ENCODE results near the gene CACNB1.
"Not testable (repeated sequence)": the region's sequence is repeated elsewhere in the genome, so short reads cannot be mapped to it uniquely, and the experiment has no call there.

CACNB1 gene

DNA sequence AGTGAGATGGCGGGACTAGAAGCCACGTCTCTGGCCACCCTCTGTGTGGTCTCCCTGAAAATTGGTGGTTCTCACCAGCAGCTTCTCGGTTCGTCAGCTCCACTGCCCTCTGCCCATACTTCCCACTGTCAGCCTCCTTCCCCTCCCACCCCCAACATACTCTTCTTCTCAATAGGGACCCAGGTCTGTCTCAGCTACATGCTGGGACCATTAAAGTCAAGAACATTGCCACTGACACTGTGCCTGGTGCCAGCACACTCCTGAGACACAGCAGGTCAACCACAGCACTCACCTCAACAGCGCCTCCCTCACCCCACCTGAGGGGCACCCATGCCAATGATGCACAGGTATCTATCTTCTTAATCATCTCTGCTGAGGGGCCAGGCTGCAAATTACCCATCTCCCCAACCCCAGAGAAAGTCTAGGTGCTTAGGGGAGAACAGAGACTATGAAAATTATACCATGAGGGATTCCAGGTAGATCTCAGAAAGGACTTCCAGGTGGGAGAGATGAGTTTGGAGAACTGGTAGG, 47.3 kb downstream of the CACNB1 start:
- DNase-seq: no peak

- no peak for DNase-seq
Observed at GRCh38 chr17:39147221-39148185, 50.0 kb downstream of the CACNB1 start.

- no peak for DNase-seq
Observed at GRCh38 chr17:39146273-39146672, 51.2 kb downstream of the CACNB1 start.

- no peak for DNase-seq
Observed at GRCh38 chr17:39145143-39145542, 52.3 kb downstream of the CACNB1 start.

DNA sequence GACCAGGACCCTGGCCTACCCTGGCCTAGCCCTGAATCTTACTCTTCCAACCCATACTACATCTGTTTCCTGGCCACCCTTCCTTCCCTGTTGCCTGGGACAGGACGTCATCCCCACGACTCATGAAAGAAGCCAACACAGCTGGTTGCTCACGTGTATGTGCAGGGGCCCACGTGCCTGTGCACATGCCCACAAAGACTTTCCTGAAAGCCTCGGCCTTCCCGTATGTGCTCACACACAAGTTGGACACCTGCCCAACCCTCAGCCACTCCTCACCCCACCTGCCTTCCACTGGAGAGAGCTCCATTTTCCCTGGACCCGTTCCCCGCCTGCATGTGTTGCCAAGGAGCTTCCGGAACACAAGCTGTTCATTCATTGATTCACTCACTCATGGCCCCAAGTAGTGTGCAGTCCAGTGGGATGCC, 53.0 kb downstream of the CACNB1 start:
- peak; percentile 82 for DNase-seq

GRCh38 chr17:39143552-39144093, 53.8 kb downstream of the CACNB1 start:
- DNase-seq: no peak

- DNase-seq: no peak
Observed at GRCh38 chr17:39141915-39142664, 55.4 kb downstream of the CACNB1 start.

GRCh38 chr17:39141294-39141693, 56.2 kb downstream of the CACNB1 start:
- DNase-seq: no peak

DNA sequence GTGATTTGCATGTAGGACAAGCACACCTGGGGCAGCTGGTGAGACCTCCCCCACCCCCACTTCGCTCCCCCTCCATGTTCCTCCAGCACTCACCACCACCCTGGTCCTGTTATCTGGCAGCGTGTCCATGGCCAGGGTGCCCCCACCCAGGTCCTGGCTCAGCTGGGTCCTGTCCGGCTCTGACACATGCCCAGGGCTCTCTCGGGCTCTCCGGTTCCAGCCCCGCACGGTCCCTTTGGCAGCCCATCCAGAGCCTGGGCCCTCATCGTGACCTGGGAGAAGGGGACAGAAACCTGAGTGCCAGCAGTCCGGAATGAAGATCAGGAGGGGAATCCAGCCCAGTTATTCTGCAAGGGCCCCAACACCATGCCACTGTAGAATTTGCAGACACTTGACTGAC, 57.9 kb downstream of the CACNB1 start:
- no peak for DNase-seq

- DNase-seq: peak; percentile 34
Observed at GRCh38 chr17:39139161-39139511, 58.3 kb downstream of the CACNB1 start.

DNA sequence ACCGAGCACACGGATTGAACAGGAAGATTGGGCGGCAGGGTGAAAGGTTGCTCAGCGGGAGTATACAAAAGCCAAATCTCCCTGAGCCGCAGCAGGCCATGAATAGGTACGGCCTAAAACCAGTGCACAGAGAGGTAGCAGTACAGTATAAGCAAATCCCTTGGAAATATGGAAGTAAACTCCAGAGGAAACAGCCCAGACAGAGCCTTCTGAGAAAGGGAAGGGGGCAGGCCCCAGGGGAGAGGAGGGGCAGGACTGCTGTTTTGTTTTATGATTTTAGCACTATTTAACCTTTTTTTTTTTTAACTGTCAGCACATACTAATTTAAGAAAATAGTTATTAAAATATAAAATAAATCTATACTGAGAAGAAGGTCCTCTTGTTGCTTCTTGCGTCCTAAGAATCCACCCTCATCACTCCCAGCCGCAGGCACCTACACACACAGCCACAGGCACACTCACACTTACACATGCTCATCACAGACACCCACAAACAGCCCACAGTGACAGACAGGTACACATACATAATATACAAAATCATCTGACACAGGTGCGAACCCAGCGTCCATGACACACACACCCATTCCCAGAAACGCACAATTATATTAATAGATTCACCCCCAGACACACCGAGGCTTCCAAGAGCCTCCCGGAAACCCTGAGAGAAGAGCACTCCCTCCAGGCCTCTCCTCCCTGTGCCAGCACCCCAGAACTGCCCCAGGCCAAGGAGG, 58.9 kb downstream of the CACNB1 start:
- no peak for DNase-seq

- no peak for DNase-seq
Observed at GRCh38 chr17:39134878-39135277, 62.6 kb downstream of the CACNB1 start.

DNA sequence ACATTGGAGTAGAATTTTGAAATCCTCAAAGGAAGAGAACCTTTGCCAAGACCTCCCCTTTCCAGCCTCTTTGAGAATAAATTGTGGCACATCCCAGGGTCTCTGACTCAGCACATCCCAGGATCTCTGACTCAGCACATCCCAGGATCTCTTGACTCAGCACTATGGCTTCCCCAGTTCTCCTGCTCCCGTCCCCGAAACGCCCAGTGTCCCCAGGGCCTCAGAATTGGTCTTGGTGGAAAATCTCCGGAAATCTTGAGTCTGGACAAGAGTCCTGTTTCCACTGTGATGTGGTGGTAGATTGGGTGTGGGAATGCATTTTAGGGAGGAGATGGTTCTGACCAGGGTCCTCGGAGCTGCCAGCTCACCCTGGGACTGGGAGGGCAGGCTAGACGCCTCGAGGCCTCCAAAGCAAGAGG, 65.3 kb downstream of the CACNB1 start:
- DNase-seq: no peak

DNA sequence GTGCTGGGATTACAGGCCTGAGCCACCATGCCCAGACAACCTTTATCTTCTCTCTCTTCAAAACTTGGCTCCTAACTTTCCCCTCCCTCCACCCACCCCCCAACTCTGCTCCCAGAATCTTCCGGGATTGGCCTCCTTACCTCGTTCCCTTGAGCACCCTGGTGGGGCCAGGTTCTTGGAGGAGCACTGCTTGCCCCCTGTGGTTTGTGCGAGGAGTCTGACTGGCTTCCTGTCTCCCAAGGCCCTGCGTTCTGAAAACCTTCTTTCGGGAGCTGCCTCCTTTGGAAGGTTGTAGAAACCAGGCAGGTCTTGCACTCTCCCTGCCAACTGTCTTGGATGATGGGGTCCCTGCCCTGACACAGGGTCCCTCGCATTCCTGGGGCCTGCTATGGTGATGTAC, 65.9 kb downstream of the CACNB1 start:
- no peak for DNase-seq

- no peak for DNase-seq
Observed at GRCh38 chr17:39130205-39130604, 67.3 kb downstream of the CACNB1 start.

- DNase-seq: not testable (repeated sequence)
Observed at GRCh38 chr17:39129544-39129943, 67.9 kb downstream of the CACNB1 start.

DNA sequence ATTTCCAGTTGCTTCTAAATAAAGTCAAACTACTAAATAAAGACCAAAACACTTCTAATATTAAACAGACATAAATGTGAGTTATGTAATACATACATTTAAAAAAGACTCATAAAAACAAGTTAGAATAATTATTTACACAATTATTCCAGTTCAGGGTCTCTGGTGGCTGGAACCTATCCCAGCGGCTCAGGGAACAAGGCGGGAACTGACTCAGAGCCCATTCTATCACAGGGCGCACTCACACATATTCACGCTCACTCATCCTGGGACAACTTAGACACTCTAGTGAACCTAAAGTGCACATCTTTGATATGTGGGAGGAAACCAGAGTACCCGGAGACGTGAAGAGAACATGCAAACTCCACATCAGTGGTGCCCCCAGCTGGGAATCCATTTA, 71.0 kb downstream of the CACNB1 start:
- no peak for DNase-seq

DNA sequence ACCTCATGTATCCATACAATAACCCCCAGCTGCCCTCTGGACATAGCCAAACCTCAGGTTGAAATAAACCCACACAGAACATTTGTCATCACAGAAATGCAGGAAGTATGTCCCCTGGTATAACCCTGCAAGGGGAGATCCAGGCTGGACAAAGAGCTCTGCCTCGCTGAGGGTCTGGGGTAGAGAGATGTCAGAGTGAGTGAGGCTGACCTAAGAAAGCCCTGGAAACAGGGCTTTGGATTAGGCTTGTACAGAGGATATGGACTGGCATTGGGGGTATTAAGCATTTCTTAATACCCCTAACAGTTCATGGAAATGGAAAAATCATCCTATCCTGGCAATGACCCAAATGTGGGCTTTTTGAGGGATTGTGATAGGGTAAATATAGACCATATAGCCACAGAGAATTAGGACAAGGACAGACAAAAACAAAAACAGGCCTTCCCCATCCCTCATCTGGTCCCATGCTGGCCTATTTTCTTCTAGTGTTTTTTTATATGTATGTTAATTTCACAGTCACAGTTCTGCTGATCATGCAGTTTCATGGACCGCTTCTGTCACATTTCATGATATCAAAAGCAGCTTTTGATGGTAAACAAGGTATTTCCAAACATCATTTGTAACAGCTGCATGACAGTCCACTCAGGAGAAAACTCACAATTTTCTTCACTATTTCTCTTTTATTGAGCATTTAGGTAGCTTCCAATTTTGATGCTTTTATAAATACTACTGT, 72.2 kb downstream of the CACNB1 start:
- no peak for DNase-seq

- DNase-seq: peak; percentile 63
Observed at GRCh38 chr17:39123627-39124026, 73.8 kb downstream of the CACNB1 start.

All from NCI-H69 (cell line).